HFF-Myc (cell line): ENCODE data around the gene RNF208.
"Not testable (repeated sequence)": the region's sequence is repeated elsewhere in the genome, so short reads cannot be mapped to it uniquely, and the experiment has no call there.

Experiments
- DNase-seq: peaks from one replicate; pipeline ENCODE4 v3.0.0-alpha.2; 2011; ENCODE audit warnings: low read depth; ENCODE audit errors: extremely low read depth
- H3K4me3 ChIP-seq: replicated peaks from 2 replicates; pipeline ENCODE4 v1.5.1; 2011; ENCODE audit warnings: low read depth, mild to moderate bottlenecking, control low read depth, low read length
- TF ChIP-seq, protein P1 (sequence below): IDR thresholded peaks from 2 replicates; pipeline ENCODE4 v1.5.1; 2012; ENCODE audit warnings: mild to moderate bottlenecking, low read depth, low read length, control low read depth; ENCODE audit errors: missing control alignments

The RNF208 gene

DNA sequence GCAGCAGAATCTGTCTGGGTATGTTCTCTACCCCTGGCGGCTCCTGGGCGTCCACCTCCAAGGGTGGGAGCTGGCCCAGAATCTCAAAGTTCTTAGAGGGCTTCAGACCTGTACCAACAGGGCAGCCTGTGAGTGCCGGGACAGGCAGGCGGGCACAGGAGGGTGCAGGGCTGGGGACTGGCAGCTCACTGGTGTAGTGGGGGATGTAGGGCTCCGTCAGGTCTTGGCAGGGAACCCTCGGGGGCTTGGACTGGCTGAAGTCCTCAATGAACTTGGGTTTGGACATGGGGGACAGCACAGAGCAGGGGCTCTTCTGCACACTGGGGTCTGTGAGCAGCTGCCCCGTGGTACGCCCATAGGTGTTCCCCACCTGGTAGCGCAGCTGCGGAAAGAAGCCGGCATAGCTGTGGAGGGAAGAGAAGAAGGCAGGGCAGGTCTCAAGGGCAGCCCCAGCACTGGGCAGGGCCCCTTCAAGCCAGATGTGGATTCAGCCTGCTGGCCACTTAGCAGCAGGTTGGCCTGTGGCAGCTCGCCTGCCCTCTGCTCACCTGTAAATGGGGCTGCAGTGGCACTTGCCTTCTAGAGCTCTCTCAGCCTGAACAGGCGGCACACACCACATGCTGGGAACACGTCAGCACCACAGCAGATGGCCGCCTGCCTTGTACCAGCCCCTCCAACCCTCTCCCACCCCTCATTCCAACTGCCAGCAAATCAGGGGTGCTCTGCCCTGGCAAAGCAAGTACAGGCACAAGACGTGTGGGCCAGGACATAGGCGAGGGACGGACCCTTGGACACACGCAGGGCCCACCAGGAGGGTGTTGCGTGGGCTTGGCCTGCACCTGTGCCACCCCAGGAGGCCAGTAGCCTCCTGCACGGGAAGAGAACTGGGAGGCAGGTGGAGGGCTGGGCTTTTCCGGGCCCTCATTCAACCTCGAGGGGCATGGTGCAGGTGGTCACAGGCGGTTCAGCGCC lies 23.7 kb upstream of the RNF208 start:
- TF ChIP-seq, protein P1, sequence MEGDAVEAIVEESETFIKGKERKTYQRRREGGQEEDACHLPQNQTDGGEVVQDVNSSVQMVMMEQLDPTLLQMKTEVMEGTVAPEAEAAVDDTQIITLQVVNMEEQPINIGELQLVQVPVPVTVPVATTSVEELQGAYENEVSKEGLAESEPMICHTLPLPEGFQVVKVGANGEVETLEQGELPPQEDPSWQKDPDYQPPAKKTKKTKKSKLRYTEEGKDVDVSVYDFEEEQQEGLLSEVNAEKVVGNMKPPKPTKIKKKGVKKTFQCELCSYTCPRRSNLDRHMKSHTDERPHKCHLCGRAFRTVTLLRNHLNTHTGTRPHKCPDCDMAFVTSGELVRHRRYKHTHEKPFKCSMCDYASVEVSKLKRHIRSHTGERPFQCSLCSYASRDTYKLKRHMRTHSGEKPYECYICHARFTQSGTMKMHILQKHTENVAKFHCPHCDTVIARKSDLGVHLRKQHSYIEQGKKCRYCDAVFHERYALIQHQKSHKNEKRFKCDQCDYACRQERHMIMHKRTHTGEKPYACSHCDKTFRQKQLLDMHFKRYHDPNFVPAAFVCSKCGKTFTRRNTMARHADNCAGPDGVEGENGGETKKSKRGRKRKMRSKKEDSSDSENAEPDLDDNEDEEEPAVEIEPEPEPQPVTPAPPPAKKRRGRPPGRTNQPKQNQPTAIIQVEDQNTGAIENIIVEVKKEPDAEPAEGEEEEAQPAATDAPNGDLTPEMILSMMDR, result no peak
- no peak for DNase-seq
- H3K4me3 ChIP-seq, result no peak overlapping the region

DNA sequence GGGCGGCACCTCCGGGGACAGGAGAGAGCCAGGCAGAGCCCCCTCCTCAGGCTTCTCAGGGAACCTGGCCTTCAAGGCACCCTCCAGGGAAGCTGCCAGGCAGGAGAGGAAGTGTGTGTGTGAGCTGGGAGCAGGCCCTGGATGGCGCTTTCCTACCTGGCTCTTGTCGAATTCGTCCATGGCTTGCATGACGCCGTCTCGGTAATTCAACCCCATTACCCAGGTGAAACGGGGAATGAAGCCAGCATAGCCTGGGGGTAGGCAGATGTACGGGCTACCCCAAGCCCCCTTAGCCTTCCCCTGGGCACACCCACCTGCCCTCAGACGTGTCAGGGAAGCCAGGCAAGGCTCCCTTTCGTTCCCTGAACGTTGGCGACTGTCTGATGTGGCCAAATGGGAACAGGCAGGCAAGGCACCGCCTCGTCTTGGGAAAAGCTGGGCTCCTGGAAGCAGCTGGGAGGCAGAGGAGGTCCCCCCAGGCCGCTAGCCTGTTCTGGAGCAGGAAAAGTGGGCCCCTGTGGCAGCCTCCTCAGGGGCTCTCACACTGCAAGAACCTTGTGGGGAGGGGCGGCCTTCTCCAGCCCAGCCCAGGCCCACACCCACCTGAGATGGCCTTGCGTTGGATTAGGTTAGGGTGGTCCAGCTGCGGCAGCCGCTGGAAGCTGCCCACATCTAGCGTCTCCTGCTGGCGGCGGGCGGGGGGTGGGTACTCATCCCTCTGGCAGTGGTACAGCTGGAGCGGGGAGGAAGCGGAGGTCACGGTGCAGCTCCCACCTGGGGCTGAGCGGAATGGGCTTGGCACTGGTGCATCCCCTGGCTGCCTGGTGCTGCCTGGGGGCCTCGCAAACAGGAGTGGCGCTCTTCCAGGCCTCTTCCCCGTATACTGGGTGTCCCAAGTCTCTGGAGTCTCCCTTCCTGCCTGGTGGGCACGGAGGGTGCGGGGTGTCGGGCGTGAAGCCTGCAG lies 22.7 kb upstream of the RNF208 start:
- TF ChIP-seq, protein P1, result no peak
- DNase-seq, result no peak
- no peak overlapping the region for H3K4me3 ChIP-seq

DNA sequence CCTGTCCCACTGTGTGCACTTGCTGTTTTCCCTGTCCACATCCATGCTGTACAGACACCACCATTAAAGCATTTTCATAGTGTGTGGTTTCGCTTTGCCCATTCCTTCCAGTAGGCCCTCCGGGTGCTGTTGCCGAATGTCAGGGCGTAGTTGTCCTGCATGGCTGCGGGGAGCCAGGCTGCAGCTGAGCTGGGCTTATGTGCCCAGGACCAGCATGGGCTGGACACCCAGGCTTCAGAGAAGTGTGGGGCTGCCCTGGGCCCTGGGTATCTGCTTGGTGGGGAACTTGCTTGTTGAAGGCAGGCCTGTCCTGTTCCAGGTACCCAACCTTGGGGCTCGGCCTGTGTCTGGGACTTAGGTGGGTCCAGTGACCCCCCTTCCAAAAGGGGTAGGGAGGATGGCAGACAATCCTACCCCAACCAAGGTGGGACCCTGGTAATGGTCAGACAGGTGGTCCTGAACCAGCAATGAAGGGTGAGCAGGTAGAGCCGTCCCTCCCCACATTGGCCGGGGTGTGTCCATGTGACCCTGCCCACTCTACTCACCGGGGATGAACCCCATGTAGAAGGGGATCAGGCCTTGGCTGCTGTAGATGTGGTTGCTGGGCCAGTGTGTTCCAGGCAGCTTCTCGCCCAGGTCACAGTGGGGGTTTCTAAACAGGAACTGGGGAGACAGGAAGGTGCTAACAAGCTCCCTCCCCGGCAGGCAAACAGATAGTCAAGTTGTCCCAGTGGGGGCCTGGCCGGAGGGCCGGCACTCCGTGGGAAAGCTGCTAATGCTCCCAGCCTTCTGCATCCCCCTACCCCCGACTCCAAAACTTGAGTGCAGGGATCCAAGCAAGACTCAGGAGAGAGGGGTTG lies 21.8 kb upstream of the RNF208 start:
- H3K4me3 ChIP-seq, result 0 out of 2 replicates have a peak overlapping the region, but pooled peaks have one; percentile 3
- TF ChIP-seq, protein P1, result no peak
- no peak for DNase-seq

DNA sequence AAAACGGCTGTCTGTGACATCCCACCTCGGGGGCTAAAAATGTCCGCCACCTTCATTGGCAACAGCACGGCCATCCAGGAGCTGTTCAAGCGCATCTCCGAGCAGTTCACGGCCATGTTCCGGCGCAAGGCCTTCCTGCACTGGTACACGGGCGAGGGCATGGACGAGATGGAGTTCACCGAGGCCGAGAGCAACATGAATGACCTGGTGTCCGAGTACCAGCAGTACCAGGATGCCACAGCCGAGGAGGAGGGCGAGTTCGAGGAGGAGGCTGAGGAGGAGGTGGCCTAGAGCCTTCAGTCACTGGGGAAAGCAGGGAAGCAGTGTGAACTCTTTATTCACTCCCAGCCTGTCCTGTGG lies 21.2 kb upstream of the RNF208 start:
- peak overlapping the region; percentile 95 for H3K4me3 ChIP-seq
- not testable (repeated sequence) for DNase-seq

DNA sequence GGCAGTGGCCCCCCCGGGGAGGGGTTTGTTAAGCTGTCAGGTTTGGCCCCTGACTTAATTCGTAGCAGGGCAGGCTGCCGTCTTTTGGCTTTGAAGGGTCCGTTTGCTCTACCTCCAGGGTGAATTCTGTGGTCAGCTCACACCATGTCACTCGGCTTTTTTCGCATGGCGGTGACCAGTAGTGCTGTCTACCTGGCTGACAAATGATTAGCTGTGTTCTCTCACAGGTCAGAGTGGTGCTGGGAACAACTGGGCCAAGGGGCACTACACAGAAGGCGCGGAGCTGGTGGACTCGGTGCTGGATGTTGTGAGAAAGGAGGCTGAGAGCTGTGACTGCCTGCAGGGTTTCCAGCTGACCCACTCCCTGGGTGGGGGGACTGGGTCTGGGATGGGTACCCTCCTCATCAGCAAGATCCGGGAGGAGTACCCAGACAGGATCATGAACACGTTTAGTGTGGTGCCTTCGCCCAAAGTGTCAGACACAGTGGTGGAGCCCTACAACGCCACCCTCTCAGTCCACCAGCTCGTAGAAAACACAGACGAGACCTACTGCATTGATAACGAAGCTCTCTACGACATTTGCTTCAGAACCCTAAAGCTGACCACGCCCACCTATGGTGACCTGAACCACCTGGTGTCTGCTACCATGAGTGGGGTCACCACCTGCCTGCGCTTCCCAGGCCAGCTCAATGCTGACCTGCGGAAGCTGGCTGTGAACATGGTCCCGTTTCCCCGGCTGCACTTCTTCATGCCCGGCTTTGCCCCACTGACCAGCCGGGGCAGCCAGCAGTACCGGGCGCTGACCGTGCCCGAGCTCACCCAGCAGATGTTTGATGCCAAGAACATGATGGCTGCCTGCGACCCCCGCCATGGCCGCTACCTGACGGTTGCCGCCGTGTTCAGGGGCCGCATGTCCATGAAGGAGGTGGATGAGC lies 20.5 kb upstream of the RNF208 start:
- TF ChIP-seq, protein P1, result no peak
- DNase-seq, result no peak
- peak overlapping the region; percentile 95 for H3K4me3 ChIP-seq

DNA sequence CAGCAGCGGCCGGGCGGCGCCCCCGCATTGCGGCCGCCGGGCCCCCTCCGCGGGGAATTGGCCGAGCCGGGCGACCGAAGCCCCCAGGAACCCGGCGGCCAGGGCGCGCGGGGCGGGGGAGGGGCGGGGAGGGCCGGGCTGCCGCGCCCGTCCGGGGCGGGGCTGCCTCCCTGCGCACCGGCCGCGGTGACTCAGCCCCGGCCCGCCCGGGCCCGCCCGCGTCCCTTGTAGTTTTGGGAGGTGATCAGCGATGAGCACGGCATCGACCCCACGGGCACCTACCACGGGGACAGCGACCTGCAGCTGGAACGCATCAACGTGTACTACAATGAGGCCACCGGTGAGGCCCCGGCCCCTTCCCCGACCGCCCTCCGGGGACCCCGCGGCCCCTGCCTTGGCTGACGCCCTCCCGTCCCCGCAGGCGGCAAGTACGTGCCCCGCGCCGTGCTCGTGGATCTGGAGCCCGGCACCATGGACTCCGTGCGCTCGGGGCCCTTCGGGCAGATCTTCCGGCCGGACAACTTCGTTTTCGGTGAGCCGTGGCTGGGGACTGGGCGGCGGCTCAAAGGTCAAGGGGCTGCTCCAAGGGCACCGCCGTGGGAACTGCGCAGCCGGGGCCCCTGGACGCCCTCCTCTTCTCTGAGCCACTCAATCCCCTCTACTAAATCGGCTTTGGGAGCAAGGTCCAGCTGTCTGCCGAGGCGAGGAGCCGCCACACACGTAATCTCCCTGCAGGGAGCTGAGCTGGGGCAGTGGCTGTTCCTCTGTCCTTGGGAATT lies 19.6 kb upstream of the RNF208 start:
- H3K4me3 ChIP-seq, result peak overlapping the region; percentile 95
- no peak for DNase-seq
- TF ChIP-seq, protein P1, result no peak
